A549 (cell line): ENCODE results near the gene MYO3A. TPM values are rescaled to one million over a fixed set of nuclear protein-coding genes. Genes with fewer than 3 reads are reported as not detected.

ENCODE experiments used
- ATAC-seq, 2 experiments: fragments of 200-7000 bp in 1 of 2; fragments of >200 bp in 1 of 2; cut with Nextera tagmentation in 1 of 2; cut with Tn5 transposase in 1 of 2; 3 replicates each; pipeline versions ENCODE4 v1.8.0 to v1.9.1; 2018 to 2020; ENCODE audit warnings: mild to moderate bottlenecking in 1 of 2, moderate library complexity in 1 of 2
- CTCF ChIA-PET: fragments of 300-600 bp; sonication (Branson Sonifier 250); formaldehyde crosslinking; extraction: SDS; loops from one replicate; lab custom pipeline; 2021; ENCODE audit warnings: antibody characterized with exemption, inconsistent platforms; lab: Yijun Ruan, JAX
- POLR2A ChIA-PET: fragments of 350-600 bp; formaldehyde crosslinking; extraction: SDS; loops from one replicate; lab custom pipeline; 2021; ENCODE audit warnings: antibody characterized with exemption, inconsistent platforms; lab: Yijun Ruan, JAX
- DNase-seq, 2 experiments: peaks; one replicate each; pipeline versions ENCODE4 v3.0.0 to v3.0.0-alpha.2; 2011 to 2016; ENCODE audit warnings: low read depth in 1 of 2, low spot score in 1 of 2
- FAIRE-seq: peaks from 2 replicates; lab custom pipeline; 2011; peaks lifted over from hg19 to GRCh38; lab: Jason Lieb, UNC
- H3K27ac ChIP-seq, 2 experiments: fragments of >200 bp; sonication (Bioruptor Twin); formaldehyde crosslinking; 3 replicates each; pipeline ENCODE4 v1.5.1; 2016 to 2017
- H3K4me1 ChIP-seq: fragments of >200 bp; sonication (Bioruptor Twin); formaldehyde crosslinking; 3 replicates; pipeline ENCODE4 v1.6.1; 2016
- H3K4me2 ChIP-seq: fragments of >200 bp; sonication (Bioruptor Twin); formaldehyde crosslinking; 3 replicates; pipeline ENCODE4 v1.6.1; 2016
- H3K4me3 ChIP-seq: fragments of >200 bp; sonication (Bioruptor Twin); formaldehyde crosslinking; 3 replicates; pipeline ENCODE4 v1.5.1; 2016
- H3K9me3 ChIP-seq: fragments of >200 bp; sonication (Bioruptor Twin); formaldehyde crosslinking; 3 replicates; pipeline ENCODE4 v1.6.1; 2016
- BHLHE40 ChIP-seq: IDR thresholded peaks from 2 replicates; pipeline ENCODE4 v1.6.1; 2012; ENCODE audit warnings: low read depth, low read length, inconsistent platforms
- CHD2 ChIP-seq: fragments of 150-350 bp; IDR thresholded peaks from 2 replicates; pipeline ENCODE4 v1.6.1; 2014; ENCODE audit warnings: low read length; ENCODE audit not compliant: partially characterized antibody
- EHF ChIP-seq: fragments of 250-450 bp; sonication (Bioruptor Pico); IDR thresholded peaks from 2 replicates; pipeline ENCODE4 v1.5.0; 2020; ENCODE audit warnings: mild to moderate bottlenecking
- EHMT2 ChIP-seq: fragments of 200-600 bp; sonication (generic); IDR thresholded peaks from 2 replicates; pipeline ENCODE4 v1.6.1; 2016; ENCODE audit warnings: antibody characterized with exemption, low read depth, mild to moderate bottlenecking, moderate library complexity
- FOSB ChIP-seq: fragments of 250-450 bp; sonication (Bioruptor Pico); IDR thresholded peaks from 2 replicates; pipeline ENCODE4 v1.5.0; 2020; ENCODE audit warnings: mild to moderate bottlenecking, moderate library complexity
- FOXS1 ChIP-seq: fragments of 250-450 bp; sonication (Bioruptor Pico); IDR thresholded peaks from 2 replicates; pipeline ENCODE4 v1.5.0; 2020; ENCODE audit warnings: mild to moderate bottlenecking, moderate library complexity
- HDAC2 ChIP-seq: fragments of 200-600 bp; sonication (generic); IDR thresholded peaks from 2 replicates; pipeline ENCODE4 v1.6.1; 2016
- HEYL ChIP-seq: fragments of 250-450 bp; sonication (Bioruptor Pico); IDR thresholded peaks from 2 replicates; pipeline ENCODE4 v1.8.0; 2021; ENCODE audit warnings: mild to moderate bottlenecking, moderate library complexity
- NFE2L2 ChIP-seq: fragments of 150-350 bp; conservative IDR thresholded peaks from 2 replicates; pipeline ENCODE4 v1.6.1; 2014; ENCODE audit warnings: low read length
- PHF8 ChIP-seq: fragments of 200-600 bp; sonication (generic); IDR thresholded peaks from 2 replicates; pipeline ENCODE4 v1.6.1; 2016; ENCODE audit warnings: low read depth, mild to moderate bottlenecking, antibody characterized with exemption, moderate library complexity, borderline replicate concordance
- POLR2A ChIP-seq: IDR thresholded peaks from 2 replicates; pipeline ENCODE4 v1.6.1; 2012; ENCODE audit warnings: mild to moderate bottlenecking, low read length
- RFX5 ChIP-seq: fragments of 450-650 bp; IDR thresholded peaks from 2 replicates; pipeline ENCODE4 v1.7.1; 2014; ENCODE audit warnings: antibody characterized with exemption, mild to moderate bottlenecking, moderate library complexity
- RNF2 ChIP-seq: fragments of 200-600 bp; sonication (generic); IDR thresholded peaks from 2 replicates; pipeline ENCODE4 v1.6.1; 2016; ENCODE audit warnings: low read depth, mild to moderate bottlenecking, antibody characterized with exemption, moderate library complexity, borderline replicate concordance
- TFCP2L1 ChIP-seq: fragments of 250-450 bp; sonication (Bioruptor Pico); IDR thresholded peaks from 2 replicates; pipeline ENCODE4 v1.5.0; 2021; ENCODE audit warnings: mild to moderate bottlenecking
- ZNF302 ChIP-seq: fragments of 250-450 bp; sonication (Bioruptor Pico); IDR thresholded peaks from 2 replicates; pipeline ENCODE4 v1.9.0; 2021; ENCODE audit warnings: inconsistent platforms, mild to moderate bottlenecking, moderate library complexity
- ZSCAN20 ChIP-seq: fragments of 250-450 bp; sonication (Bioruptor Pico); IDR thresholded peaks from 2 replicates; pipeline ENCODE4 v1.8.0; 2022; ENCODE audit warnings: mild to moderate bottlenecking, moderate library complexity
- WGBS: methylation state at CpG from one replicate; pipeline ENCODE4 v1.1.6; 2017; ENCODE audit errors: missing lambda C conversion rate; 5-methylcytosine and 5-hydroxymethylcytosine counted together
- polyA plus RNA-seq, 4 experiments: library from polyadenylated mRNA; depleted of rRNA in 3 of 4; stranded (reverse); fragments of >200 nt; fragmentation: RNase III in 1 of 4; extraction: RNeasy Plus Mini Kit Qiagen cat#74134 plus additional on column Dnase treatment in 1 of 4; gene quantifications; 2 replicates in 3 of 4; 3 replicates in 1 of 4; pipeline ENCODE4 v1.2.3, GENCODE V29; 2011 to 2017
- TF ChIP-seq, protein P1 (sequence below): IDR thresholded peaks from 2 replicates; pipeline ENCODE4 v1.6.1; 2012; ENCODE audit warnings: low read depth, borderline replicate concordance

Gene MYO3A
- polyA plus RNA-seq, 2 of the 4 experiments (the other 2 are of a cell fraction) = not detected

- H3K4me2 ChIP-seq = no peak overlapping the region
- no peaks in the 10 kb centered on the region for H3K9me3 ChIP-seq
- TF ChIP-seq BHLHE40 (no peak), EHMT2 (no peak), PHF8 (no peak), RNF2 (no peak), CHD2 (no peak), ZSCAN20 (CRISPR knock-in tag) (no peak), RFX5 (no peak), TFCP2L1 (CRISPR knock-in tag) (no peak)
- H3K4me3 ChIP-seq = no peak overlapping the region
- ChIA-PET CTCF (no interaction called here), POLR2A (no interaction called here)
- FAIRE-seq (no peak), ATAC-seq (no peak), DNase-seq (no peak)
- no peak overlapping the region for H3K27ac ChIP-seq
- no peaks in the 10 kb centered on the region for H3K4me1 ChIP-seq
Measured at GRCh38 chr10:26022831-26023230, 88.8 kb downstream of the MYO3A start.

DNA sequence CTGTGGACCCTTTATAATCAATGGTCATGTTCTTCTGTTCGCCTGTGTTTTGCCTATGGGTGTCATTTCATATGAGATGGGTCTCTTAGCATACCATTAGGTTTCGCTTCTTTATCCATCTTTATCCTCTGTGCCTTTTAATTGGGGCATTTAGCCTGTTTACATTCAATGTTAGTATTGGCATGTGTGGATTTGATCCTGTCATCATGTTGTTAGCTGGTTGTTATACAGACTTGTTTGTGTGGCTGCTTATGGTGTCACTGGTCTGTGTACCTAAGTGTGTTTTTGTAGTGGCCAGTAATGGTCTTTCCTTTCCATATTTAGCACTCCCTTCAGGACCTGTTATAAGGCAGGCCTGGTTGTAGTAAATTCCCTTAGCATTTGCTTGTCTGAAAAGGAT is 90.3 kb downstream of the MYO3A start:
- DNase-seq = no peak
- CTCF ChIA-PET = no interaction called here
- 2% methylated on average over 2 of the region's 2 CpGs for WGBS
- H3K4me1 ChIP-seq = no peaks in the 10 kb centered on the region
- POLR2A ChIA-PET = no interaction called here
- ATAC-seq = no peak
- FAIRE-seq = no peak
- no peak overlapping the region for H3K27ac ChIP-seq
- H3K4me2 ChIP-seq = no peak overlapping the region
- no peak overlapping the region for H3K4me3 ChIP-seq
- no peaks in the 10 kb centered on the region for H3K9me3 ChIP-seq
- TF ChIP-seq HDAC2 = no peak

DNA sequence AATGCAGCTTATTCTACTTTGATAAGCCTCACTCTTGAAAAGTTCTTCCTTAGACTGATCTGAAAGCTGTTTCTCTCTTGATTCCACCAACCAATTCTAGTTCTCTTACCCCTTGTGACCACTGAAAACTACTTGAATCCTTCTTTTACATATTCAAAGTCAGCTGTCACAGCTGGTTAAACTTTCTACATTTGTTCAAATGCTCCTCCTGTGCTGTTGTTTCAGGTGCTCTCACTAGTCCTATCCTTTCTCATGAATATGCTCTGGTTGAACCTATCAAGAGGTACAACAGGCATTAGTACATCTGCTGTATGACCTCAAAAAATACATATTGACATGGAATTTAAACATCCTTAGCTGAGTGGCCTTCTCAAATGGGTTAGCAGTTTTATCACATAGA is 91.5 kb downstream of the MYO3A start:
- ATAC-seq (no peak), DNase-seq (no peak), FAIRE-seq (no peak)
- TF ChIP-seq ZNF302 (CRISPR knock-in tag) = no peak
- TF ChIP-seq, protein P1, sequence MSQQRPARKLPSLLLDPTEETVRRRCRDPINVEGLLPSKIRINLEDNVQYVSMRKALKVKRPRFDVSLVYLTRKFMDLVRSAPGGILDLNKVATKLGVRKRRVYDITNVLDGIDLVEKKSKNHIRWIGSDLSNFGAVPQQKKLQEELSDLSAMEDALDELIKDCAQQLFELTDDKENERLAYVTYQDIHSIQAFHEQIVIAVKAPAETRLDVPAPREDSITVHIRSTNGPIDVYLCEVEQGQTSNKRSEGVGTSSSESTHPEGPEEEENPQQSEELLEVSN = no peak
- POLR2A ChIA-PET = no interaction called here
- no peaks in the 10 kb centered on the region for H3K9me3 ChIP-seq
- H3K4me1 ChIP-seq = no peaks in the 10 kb centered on the region
- no peak overlapping the region for H3K4me2 ChIP-seq
- CTCF ChIA-PET = no interaction called here
- H3K27ac ChIP-seq = no peak overlapping the region
- H3K4me3 ChIP-seq = no peak overlapping the region

DNA sequence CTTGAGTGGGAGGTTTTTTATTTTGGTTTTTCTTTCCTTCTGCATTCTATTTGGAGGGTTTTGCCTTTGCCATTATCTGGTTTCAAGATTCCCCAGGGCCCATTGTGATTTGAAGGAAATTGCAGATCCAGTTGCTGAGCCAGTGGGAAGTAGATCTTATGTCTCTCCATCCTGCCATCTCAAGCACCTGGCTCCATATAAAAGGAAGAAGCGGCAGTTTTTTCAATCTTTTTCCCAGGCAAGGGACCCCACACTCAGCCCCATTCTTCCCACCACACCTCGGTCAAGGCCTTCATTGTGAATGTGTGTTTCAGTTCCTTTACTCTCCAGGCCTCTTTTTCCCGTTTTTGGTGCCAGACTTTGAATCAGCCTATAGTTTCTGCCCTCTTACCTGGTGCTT is 95.8 kb downstream of the MYO3A start:
- ATAC-seq (no peak), DNase-seq (no peak), FAIRE-seq (no peak)
- 6% methylated on average over 3 of the region's 3 CpGs for WGBS
- TF ChIP-seq POLR2A = no peak
- no peak for TF ChIP-seq NFE2L2
- POLR2A ChIA-PET = no interaction called here
- no peaks in the 10 kb centered on the region for H3K4me1 ChIP-seq
- H3K4me2 ChIP-seq = no peak overlapping the region
- CTCF ChIA-PET = no interaction called here
- H3K9me3 ChIP-seq = no peaks in the 10 kb centered on the region
- no peak overlapping the region for H3K4me3 ChIP-seq
- no peak overlapping the region for H3K27ac ChIP-seq

DNA sequence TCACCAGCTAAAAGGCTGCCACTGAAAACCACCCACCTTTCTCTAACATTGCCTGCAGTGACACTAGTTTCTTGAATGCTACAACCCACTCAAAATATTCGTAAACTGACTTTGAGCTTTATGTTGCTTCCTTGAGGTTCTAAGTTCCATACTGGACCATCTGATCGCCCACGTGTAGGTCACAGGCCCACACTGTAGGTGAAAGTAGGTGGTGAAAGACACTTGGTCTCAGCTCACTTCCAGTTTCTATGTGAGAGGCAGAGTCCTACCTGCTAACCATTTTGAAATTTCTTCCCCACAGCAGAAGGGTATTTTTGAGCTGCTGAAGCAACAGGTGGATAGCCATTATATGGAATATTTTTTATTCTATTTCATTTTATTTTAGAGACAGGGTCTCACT is 97.3 kb downstream of the MYO3A start:
- Histone ChIP-seq H3K27ac (no peak overlapping the region), H3K9me3 (no peaks in the 10 kb centered on the region), H3K4me2 (no peak overlapping the region), H3K4me1 (no peaks in the 10 kb centered on the region), H3K4me3 (no peak overlapping the region)
- TF ChIP-seq FOXS1 (CRISPR knock-in tag) (no peak), EHF (CRISPR knock-in tag) (no peak), CHD2 (no peak), TFCP2L1 (CRISPR knock-in tag) (no peak), HEYL (CRISPR knock-in tag) (no peak), FOSB (CRISPR knock-in tag) (no peak)
- FAIRE-seq (no peak), DNase-seq (no peak), ATAC-seq (no peak)
- ChIA-PET POLR2A (no interaction called here), CTCF (no interaction called here)
- 7% methylated on average over 3 of the region's 3 CpGs for WGBS
